ENCODE data around the gene PTCD1.
"Not testable (repeated sequence)": the region's sequence is repeated elsewhere in the genome, so short reads cannot be mapped to it uniquely, and the experiment has no call there.

The PTCD1 gene

GRCh38 chr7:99440195-99440594 is 1.6 kb upstream of the PTCD1 start:
- Histone ChIP-seq H3K9ac (ENCODE audit: low read depth, low read length) (peak overlapping the region; percentile 94), H3K27me3 (ENCODE audit: insufficient read depth, low read length, poor library complexity) (no peaks in the 10 kb centered on the region), H3K4me3 (ENCODE audit: low read depth in 1 of 2, low read length in 2 of 2) (peak overlapping the region; percentile 95 to 97; a peak in 3 of 4 replicates), H3K36me3 (ENCODE audit: insufficient read depth, low read length) (peaks cover 48% of the 10 kb centered on the region), H3K27ac (ENCODE audit: low read length) (peak overlapping the region; percentile 80; the same call in 1 of the 2 replicates), H3K4me1 (ENCODE audit: insufficient read depth, low read length) (peaks cover 38% of the 10 kb centered on the region), H3K4me2 (ENCODE audit: insufficient read depth, low read length) (peak overlapping the region; percentile 78), H3K79me2 (ENCODE audit: insufficient read depth, low read length) (peaks cover 84% of the 10 kb centered on the region), H4K20me1 (ENCODE audit: insufficient read depth, low read length) (peaks cover 16% of the 10 kb centered on the region), H2AFZ (ENCODE audit: low read depth, low read length) (no peak overlapping the region), H3K9me3 (ENCODE audit: insufficient read depth, low read length, severe bottlenecking) (no peaks in the 10 kb centered on the region)
- ATAC-seq (ENCODE audit: insufficient read depth, low read depth): no peak
- DNase-seq: no peak
- no peak for TF ChIP-seq EZH2 (IDR thresholded peaks at IDR 0.05; ENCODE audit: borderline replicate concordance, low read depth, low read length, severe bottlenecking)
- no peak for TF ChIP-seq CTCF (IDR thresholded peaks at IDR 0.05; ENCODE audit: borderline replicate concordance, extremely low read depth, low read length, poor library complexity, severe bottlenecking)

GRCh38 chr7:99437946-99438572 is 539 bp downstream of the PTCD1 start:
- Histone ChIP-seq H3K9ac (ENCODE audit: low read depth, low read length) (peak overlapping the region; percentile 94), H3K36me3 (ENCODE audit: insufficient read depth, low read length) (peaks cover 45% of the 10 kb centered on the region), H3K27me3 (ENCODE audit: insufficient read depth, low read length, poor library complexity) (no peaks in the 10 kb centered on the region), H2AFZ (ENCODE audit: low read depth, low read length) (peak overlapping the region; percentile 97), H4K20me1 (ENCODE audit: insufficient read depth, low read length) (peaks cover 16% of the 10 kb centered on the region), H3K79me2 (ENCODE audit: insufficient read depth, low read length) (peaks cover 69% of the 10 kb centered on the region), H3K4me2 (ENCODE audit: insufficient read depth, low read length) (peak overlapping the region; percentile 78), H3K9me3 (ENCODE audit: insufficient read depth, low read length, severe bottlenecking) (no peaks in the 10 kb centered on the region), H3K4me3 (ENCODE audit: low read depth in 1 of 2, low read length in 2 of 2) (peak overlapping the region; percentile 95 to 97), H3K27ac (ENCODE audit: low read length) (peak overlapping the region; percentile 79), H3K4me1 (ENCODE audit: insufficient read depth, low read length) (peaks cover 38% of the 10 kb centered on the region)
- TF ChIP-seq EZH2 (IDR thresholded peaks at IDR 0.05; ENCODE audit: borderline replicate concordance, low read depth, low read length, severe bottlenecking) (no peak), CTCF (IDR thresholded peaks at IDR 0.05; ENCODE audit: borderline replicate concordance, extremely low read depth, low read length, poor library complexity, severe bottlenecking) (no peak)
- ATAC-seq (ENCODE audit: insufficient read depth, low read depth) (peak; percentile 22), DNase-seq (no peak)

- Histone ChIP-seq H3K9me3 (ENCODE audit: insufficient read depth, low read length, severe bottlenecking) (no peaks in the 10 kb centered on the region), H3K79me2 (ENCODE audit: insufficient read depth, low read length) (peaks cover 23% of the 10 kb centered on the region), H3K36me3 (ENCODE audit: insufficient read depth, low read length) (peaks cover 66% of the 10 kb centered on the region), H3K4me1 (ENCODE audit: insufficient read depth, low read length) (peaks cover 18% of the 10 kb centered on the region), H3K27me3 (ENCODE audit: insufficient read depth, low read length, poor library complexity) (no peaks in the 10 kb centered on the region), H3K27ac (ENCODE audit: low read length) (no peak overlapping the region), H3K9ac (ENCODE audit: low read depth, low read length) (no peak overlapping the region), H3K4me3 (ENCODE audit: low read depth in 1 of 2, low read length in 2 of 2) (no peak overlapping the region), H4K20me1 (ENCODE audit: insufficient read depth, low read length) (peaks cover 8% of the 10 kb centered on the region; the same call in 1 of the 2 replicates), H2AFZ (ENCODE audit: low read depth, low read length) (no peak overlapping the region), H3K4me2 (ENCODE audit: insufficient read depth, low read length) (no peak overlapping the region)
- no peak for ATAC-seq (ENCODE audit: insufficient read depth, low read depth)
- no peak for DNase-seq
- TF ChIP-seq EZH2 (IDR thresholded peaks at IDR 0.05; ENCODE audit: borderline replicate concordance, low read depth, low read length, severe bottlenecking) (no peak), CTCF (IDR thresholded peaks at IDR 0.05; ENCODE audit: borderline replicate concordance, extremely low read depth, low read length, poor library complexity, severe bottlenecking) (no peak)
Observed at GRCh38 chr7:99433158-99433557, 5.4 kb downstream of the PTCD1 start.

GRCh38 chr7:99431756-99432540 is 6.7 kb downstream of the PTCD1 start:
- H3K79me2 ChIP-seq (ENCODE audit: insufficient read depth, low read length): peaks cover 11% of the 10 kb centered on the region
- H3K36me3 ChIP-seq (ENCODE audit: insufficient read depth, low read length): peaks cover 66% of the 10 kb centered on the region
- H3K9me3 ChIP-seq (ENCODE audit: insufficient read depth, low read length, severe bottlenecking); H2AFZ ChIP-seq (ENCODE audit: low read depth, low read length); H3K4me3 ChIP-seq (ENCODE audit: low read depth in 1 of 2, low read length in 2 of 2); H3K27me3 ChIP-seq (ENCODE audit: insufficient read depth, low read length, poor library complexity); ATAC-seq (ENCODE audit: insufficient read depth, low read depth); H4K20me1 ChIP-seq (ENCODE audit: insufficient read depth, low read length); H3K4me1 ChIP-seq (ENCODE audit: insufficient read depth, low read length); H3K4me2 ChIP-seq (ENCODE audit: insufficient read depth, low read length); H3K27ac ChIP-seq (ENCODE audit: low read length); H3K9ac ChIP-seq (ENCODE audit: low read depth, low read length); DNase-seq: not testable (repeated sequence)

All from DND-41 (cell line).